NCI-H2196 (cell line): Measurements from ENCODE around the gene STARD5.

Source experiments
- DNase-seq: peaks from one replicate; lab custom pipeline; 2025; ENCODE audit not compliant: unreplicated experiment; lab: John Stamatoyannopoulos, UW

Gene STARD5

GRCh38 chr15:81312790-81313543 lies 11.0 kb downstream of the STARD5 start:
- DNase-seq: no peak

- no peak for DNase-seq
Measured at GRCh38 chr15:81311752-81312464, 12.0 kb downstream of the STARD5 start.

- no peak for DNase-seq
Measured at GRCh38 chr15:81310480-81310879, 13.5 kb downstream of the STARD5 start.

GRCh38 chr15:81309647-81310450 lies 14.1 kb downstream of the STARD5 start:
- no peak for DNase-seq

GRCh38 chr15:81308260-81308659 lies 15.7 kb downstream of the STARD5 start:
- DNase-seq: no peak

GRCh38 chr15:81304226-81304625 lies 19.7 kb downstream of the STARD5 start:
- no peak for DNase-seq

- DNase-seq: no peak
Measured at GRCh38 chr15:81303244-81304225, 20.4 kb downstream of the STARD5 start.

GRCh38 chr15:81302701-81303109 lies 21.2 kb downstream of the STARD5 start:
- no peak for DNase-seq

GRCh38 chr15:81301815-81302399 lies 22.0 kb downstream of the STARD5 start:
- no peak for DNase-seq

- no peak for DNase-seq
Measured at GRCh38 chr15:81301385-81301784, 22.6 kb downstream of the STARD5 start.

GRCh38 chr15:81299630-81300273 lies 24.2 kb downstream of the STARD5 start:
- no peak for DNase-seq

- no peak for DNase-seq
Measured at GRCh38 chr15:81299156-81299555, 24.8 kb downstream of the STARD5 start.

- DNase-seq: no peak
Measured at GRCh38 chr15:81298611-81299010, 25.3 kb downstream of the STARD5 start.

GRCh38 chr15:81297603-81298575 lies 26.1 kb downstream of the STARD5 start:
- DNase-seq: no peak

- no peak for DNase-seq
Measured at GRCh38 chr15:81297147-81297572, 26.8 kb downstream of the STARD5 start.

GRCh38 chr15:81296673-81297072 lies 27.3 kb downstream of the STARD5 start:
- no peak for DNase-seq

GRCh38 chr15:81296186-81296585 lies 27.8 kb downstream of the STARD5 start:
- no peak for DNase-seq

- DNase-seq: no peak
Measured at GRCh38 chr15:81295486-81296121, 28.3 kb downstream of the STARD5 start.
